ENCODE data around the gene CHST12. TPM values are rescaled to one million over a fixed set of nuclear protein-coding genes. Genes with fewer than 3 reads are reported as not detected.

CHST12 gene
- polyA plus RNA-seq, 1 donor from 2014 or later, result 6.4 TPM

- Histone ChIP-seq H3K9me2 (ENCODE audit: insufficient read depth, low read length) (no peaks in the 10 kb centered on the region), H3F3A (ENCODE audit: insufficient read depth, low read length, poor library complexity, severe bottlenecking) (no peaks in the 10 kb centered on the region), H3K9me3 (ENCODE audit: low read length) (no peaks in the 10 kb centered on the region), H3K27ac (ENCODE audit: low read length) (no peak within 1 kb of the TSS), H3K27me3 (ENCODE audit: insufficient read depth, low read depth, low read length) (no peaks in the 10 kb centered on the region), H3K4me3 (ENCODE audit: low read length) (no peak within 1 kb of the TSS), H2AFZ (ENCODE audit: low read depth, low read length) (no peak within 1 kb of the TSS), H3K79me2 (replicated peaks; ENCODE audit: insufficient read depth, low read length) (no peaks in the 10 kb centered on the region), H3K9ac (ENCODE audit: low read length) (no peak within 1 kb of the TSS), H3K4me2 (ENCODE audit: low read length) (no peak within 1 kb of the TSS), H4K20me1 (ENCODE audit: insufficient read depth) (no peaks in the 10 kb centered on the region), H3K36me3 (ENCODE audit: insufficient read depth, low read length) (no peaks in the 10 kb centered on the region)
- TF ChIP-seq EZH2 (IDR thresholded peaks at IDR 0.05; ENCODE audit: borderline replicate concordance, insufficient read depth, low read length, poor library complexity, severe bottlenecking) (no peak), TAF1 (IDR thresholded peaks at IDR 0.05; ENCODE audit: low read depth) (no peak), REST (IDR thresholded peaks at IDR 0.05; ENCODE audit: borderline replicate concordance) (no peak), MXI1 (conservative IDR thresholded peaks at IDR 0.05; ENCODE audit: poor library complexity, severe bottlenecking) (no peak), POLR2AphosphoS5 (IDR thresholded peaks at IDR 0.05) (no peak), CTCF (IDR thresholded peaks at IDR 0.05; ENCODE audit: poor library complexity, severe bottlenecking) (no peak), EP300 (conservative IDR thresholded peaks at IDR 0.05; ENCODE audit: poor library complexity, severe bottlenecking) (no peak), RAD21 (conservative IDR thresholded peaks at IDR 0.05) (no peak)
Measured at GRCh38 chr7:2476298-2476697, 72.9 kb downstream of the CHST12 start, which contains the start of gene GRIFIN. Gene GRIFIN (minus strand): TSS chr7:2476398. CDS start chr7:2476383, 15 bp downstream.

GRCh38 chr7:2476776-2477446 lies 73.5 kb downstream of the CHST12 start:
- H4K20me1 ChIP-seq (ENCODE audit: insufficient read depth), result no peaks in the 10 kb centered on the region
- H3K36me3 ChIP-seq (ENCODE audit: insufficient read depth, low read length), result no peaks in the 10 kb centered on the region
- no peak overlapping the region for H3K9ac ChIP-seq (ENCODE audit: low read length)
- H3K79me2 ChIP-seq (replicated peaks; ENCODE audit: insufficient read depth, low read length), result no peaks in the 10 kb centered on the region
- no peaks in the 10 kb centered on the region for H3F3A ChIP-seq (ENCODE audit: insufficient read depth, low read length, poor library complexity, severe bottlenecking)
- no peaks in the 10 kb centered on the region for H3K9me3 ChIP-seq (ENCODE audit: low read length)
- H3K4me3 ChIP-seq (ENCODE audit: low read length), result no peak overlapping the region
- no peak for TF ChIP-seq EZH2 (IDR thresholded peaks at IDR 0.05; ENCODE audit: borderline replicate concordance, insufficient read depth, low read length, poor library complexity, severe bottlenecking)
- no peak for TF ChIP-seq POLR2AphosphoS5 (IDR thresholded peaks at IDR 0.05)
- no peak for TF ChIP-seq EP300 (conservative IDR thresholded peaks at IDR 0.05; ENCODE audit: poor library complexity, severe bottlenecking)
- no peak for TF ChIP-seq TAF1 (IDR thresholded peaks at IDR 0.05; ENCODE audit: low read depth)
- no peak for TF ChIP-seq CTCF (IDR thresholded peaks at IDR 0.05; ENCODE audit: poor library complexity, severe bottlenecking)
- TF ChIP-seq SMC3 (conservative IDR thresholded peaks at IDR 0.05; ENCODE audit: poor library complexity), result no peak
- TF ChIP-seq REST (IDR thresholded peaks at IDR 0.05; ENCODE audit: borderline replicate concordance), result no peak
- TF ChIP-seq RAD21 (conservative IDR thresholded peaks at IDR 0.05), result no peak
- no peak for TF ChIP-seq MXI1 (conservative IDR thresholded peaks at IDR 0.05; ENCODE audit: poor library complexity, severe bottlenecking)
- no peaks in the 10 kb centered on the region for H3K9me2 ChIP-seq (ENCODE audit: insufficient read depth, low read length)
- H2AFZ ChIP-seq (ENCODE audit: low read depth, low read length), result no peak overlapping the region
- no peak overlapping the region for H3K27ac ChIP-seq (ENCODE audit: low read length)
- no peaks in the 10 kb centered on the region for H3K27me3 ChIP-seq (ENCODE audit: insufficient read depth, low read depth, low read length)
- no peak overlapping the region for H3K4me2 ChIP-seq (ENCODE audit: low read length)

All from neural cell (in vitro differentiated cells).